Erythroblast (primary cell): ENCODE measurements around the gene TINCR.
"Not testable (repeated sequence)": the region's sequence is repeated elsewhere in the genome, so short reads cannot be mapped to it uniquely, and the experiment has no call there.

Source experiments
- DNase-seq, 2 experiments: peaks; one replicate each; lab custom pipeline; 2025; lab: John Stamatoyannopoulos, UW
- GATA1 ChIP-seq: IDR thresholded peaks from 2 replicates; pipeline ENCODE4 v1.6.1; 2011; ENCODE audit warnings: low read depth, mild to moderate bottlenecking, control low read depth, low read length, moderate library complexity
- POLR2A ChIP-seq: IDR thresholded peaks from 2 replicates; pipeline ENCODE4 v1.6.1; 2011; ENCODE audit warnings: mild to moderate bottlenecking, low read length

Gene TINCR

DNA sequence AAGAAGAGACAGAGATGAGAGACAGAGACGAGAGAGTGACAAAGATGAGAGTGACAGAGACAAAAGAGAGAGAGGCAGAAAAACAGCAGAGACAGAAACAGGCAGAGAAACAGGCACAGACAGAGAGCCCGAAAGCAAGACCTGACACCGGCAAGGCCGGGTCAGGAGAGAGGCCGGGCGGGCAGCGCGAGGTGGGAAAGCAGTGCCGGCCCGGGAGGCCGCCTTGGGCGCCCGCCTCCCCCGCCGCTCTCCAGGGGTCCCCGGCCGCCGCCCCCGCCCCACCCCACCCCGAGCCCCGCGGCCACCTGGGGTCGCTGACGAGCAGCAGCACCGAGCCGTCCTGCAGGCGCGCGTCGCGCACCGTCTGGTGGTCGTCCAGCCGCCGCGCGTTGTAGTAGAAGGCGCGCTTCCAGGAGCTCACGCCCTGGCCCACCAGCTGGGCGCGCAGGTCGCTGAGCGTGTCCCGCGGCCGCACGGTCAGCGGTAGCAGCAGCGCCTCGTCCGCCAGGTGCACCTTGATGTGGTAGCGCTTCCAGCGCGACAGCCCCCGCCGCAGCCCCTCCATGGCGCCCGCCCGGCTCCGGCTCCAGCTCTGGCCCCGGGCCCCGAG, at the start of gene TINCR:
Gene TINCR (minus strand): TSS at position 594 of the 610 bp plus-strand sequence.
- no peak for TF ChIP-seq GATA1
- no peak for TF ChIP-seq POLR2A
- DNase-seq, result no peak

DNA sequence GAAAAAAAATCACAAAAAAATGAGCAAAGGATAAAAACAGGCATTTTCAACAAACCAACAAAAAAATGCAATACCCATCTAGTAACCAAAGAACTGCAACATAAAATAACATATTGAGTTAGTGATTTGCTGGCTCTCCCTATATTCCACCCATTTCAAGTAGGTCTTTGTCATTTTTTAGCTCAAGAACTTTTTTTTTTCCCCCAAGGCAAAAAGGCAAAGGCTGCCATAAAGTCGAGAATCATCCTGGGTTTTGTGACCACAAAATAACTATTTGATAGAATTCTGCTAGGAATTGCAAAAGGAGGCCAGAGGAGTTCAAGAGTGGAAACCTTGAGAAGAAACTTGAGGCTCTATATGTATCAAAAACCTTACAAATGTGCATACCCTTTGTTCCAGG, 49.3 kb upstream of the TINCR start:
- TF ChIP-seq GATA1 (no peak), POLR2A (no peak)
- no peak for DNase-seq

DNA sequence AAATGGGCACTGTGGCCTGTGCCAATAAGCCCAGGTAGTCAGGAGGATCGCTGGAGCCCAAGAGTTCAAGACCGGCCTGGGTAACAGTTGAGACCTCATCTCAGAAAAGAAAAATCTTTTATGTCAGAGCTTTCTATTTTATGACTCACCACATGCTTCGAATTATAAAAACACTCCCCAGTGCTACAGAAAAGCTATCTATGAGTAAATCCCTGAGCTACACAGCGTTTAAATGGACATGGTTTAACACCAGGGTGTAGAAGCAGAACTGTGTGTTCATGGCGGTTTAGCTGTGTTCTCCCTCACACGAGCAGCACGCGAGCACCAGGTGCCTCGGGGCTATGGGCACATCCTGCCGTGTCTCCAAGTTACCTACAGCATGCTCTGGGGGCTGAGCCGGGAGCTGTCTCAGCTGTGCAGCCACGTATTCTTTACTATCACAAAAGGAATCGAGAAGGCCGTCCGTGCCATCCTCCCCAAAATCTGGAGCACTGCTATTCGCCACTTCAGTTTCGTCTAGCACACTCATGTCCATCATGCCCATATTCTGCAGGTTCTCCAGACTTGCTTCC, 48.1 kb upstream of the TINCR start:
- no peak for DNase-seq
- no peak for TF ChIP-seq POLR2A
- TF ChIP-seq GATA1, result no peak

DNA sequence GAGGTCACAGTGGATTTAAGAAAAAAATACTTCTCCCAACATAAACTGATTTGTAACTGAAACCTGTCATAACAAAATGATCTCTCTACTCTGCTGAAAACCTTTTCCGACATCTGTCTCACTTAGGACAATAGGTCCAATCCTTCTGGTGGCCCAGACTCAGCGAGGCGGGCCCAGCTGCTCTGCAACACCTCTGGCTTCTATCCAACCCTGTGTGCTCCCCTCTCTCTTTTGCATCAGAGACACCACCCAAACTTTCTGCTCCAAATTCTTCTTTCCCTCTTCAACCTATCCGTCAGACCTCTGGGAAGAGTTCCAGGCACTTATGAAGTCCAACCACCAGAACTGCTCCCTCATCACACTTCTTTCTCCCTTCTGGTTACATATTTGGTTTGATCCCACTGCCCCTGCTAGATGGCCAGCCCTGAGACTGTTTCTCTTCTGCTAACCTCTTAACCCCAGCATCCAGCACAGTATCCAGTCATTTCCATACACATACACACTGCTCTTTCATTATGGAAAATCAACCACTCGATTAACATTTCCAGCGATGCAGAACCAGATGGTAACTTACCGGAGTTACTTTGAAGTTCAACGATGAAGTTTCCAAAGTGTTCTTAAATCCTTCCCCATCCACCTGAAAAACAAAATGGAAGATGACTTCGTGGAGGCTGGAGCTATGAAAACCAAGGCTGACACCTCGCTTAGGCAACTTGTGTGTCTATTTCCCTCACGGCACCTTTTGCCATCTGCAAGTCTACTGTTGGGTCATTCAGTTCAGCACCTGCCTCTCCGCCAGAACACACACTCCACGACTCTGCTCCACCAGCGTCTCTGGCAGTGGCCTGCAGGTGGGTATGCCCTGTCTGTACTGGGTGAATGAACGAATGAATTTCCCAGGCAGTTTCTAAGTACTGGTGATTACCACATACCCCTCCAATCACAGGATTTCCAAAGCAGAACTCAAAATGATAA, 45.4 kb upstream of the TINCR start:
- no peak for TF ChIP-seq POLR2A
- TF ChIP-seq GATA1, result no peak
- DNase-seq, result no peak

DNA sequence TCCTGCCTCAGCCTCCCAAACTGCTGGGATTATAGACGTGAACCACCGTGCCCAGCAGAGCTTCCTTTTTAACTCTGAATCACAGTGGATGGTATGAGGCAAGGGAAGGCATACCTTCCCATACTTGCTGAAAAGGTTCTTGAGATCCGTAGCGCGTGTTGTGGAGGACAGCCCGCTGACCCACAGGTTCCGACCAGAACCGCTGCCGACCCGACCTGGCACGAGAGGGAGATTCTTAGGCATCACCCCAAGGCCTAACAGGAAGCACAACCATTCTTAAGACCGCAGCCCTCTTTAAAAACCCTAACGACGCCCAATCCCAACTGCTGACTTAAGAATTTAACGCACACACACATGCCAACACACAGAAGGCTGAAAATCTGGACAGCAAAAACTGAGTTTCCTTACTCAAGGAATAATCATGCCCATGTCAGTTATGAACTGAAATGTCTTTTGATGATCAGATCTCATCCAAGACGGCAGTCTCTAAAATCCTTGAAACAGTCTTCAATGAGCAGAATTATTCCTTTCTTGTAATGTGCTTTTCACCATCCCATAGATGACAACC, 42.2 kb upstream of the TINCR start:
- no peak for DNase-seq
- no peak for TF ChIP-seq GATA1
- no peak for TF ChIP-seq POLR2A

DNA sequence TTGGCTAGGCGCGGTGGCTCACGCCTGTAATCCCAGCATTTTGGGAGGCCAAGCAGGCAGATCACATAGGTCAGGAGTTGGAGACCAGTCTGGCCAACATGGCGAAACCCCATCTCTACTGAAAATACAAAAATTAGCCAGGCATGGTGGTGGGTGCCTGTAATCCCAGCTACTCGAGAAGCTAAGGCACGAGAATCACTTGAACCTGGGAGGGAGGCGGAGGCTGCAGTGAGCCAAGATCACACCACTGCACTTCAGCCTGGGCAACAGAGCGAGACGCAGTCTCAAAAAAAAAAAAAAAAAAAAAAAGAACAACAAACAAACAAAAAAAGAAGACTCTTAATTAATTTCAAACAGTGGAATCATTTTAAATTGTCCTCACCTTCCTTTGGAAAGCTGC, 41.0 kb upstream of the TINCR start:
- DNase-seq, result not testable (repeated sequence)

DNA sequence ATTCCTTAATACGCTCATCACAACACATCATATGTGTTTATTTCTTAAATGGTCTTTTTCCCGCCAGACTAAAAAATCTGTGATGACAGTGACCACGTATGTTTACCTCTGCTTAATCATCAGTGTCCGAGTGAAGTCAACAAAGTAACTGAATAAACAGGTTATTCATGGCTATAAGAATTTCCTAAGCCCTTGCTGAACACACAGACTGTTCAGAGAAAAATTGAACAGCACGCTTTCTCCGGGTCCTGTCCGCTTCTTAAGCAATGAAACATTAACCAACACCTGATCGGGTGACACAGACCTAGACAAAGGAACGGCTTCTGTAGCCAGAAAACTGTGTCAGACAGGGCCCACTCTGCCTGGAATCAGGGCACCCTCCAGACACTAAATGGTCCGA, 40.5 kb upstream of the TINCR start:
- TF ChIP-seq POLR2A (no peak), GATA1 (no peak)
- DNase-seq, result no peak

DNA sequence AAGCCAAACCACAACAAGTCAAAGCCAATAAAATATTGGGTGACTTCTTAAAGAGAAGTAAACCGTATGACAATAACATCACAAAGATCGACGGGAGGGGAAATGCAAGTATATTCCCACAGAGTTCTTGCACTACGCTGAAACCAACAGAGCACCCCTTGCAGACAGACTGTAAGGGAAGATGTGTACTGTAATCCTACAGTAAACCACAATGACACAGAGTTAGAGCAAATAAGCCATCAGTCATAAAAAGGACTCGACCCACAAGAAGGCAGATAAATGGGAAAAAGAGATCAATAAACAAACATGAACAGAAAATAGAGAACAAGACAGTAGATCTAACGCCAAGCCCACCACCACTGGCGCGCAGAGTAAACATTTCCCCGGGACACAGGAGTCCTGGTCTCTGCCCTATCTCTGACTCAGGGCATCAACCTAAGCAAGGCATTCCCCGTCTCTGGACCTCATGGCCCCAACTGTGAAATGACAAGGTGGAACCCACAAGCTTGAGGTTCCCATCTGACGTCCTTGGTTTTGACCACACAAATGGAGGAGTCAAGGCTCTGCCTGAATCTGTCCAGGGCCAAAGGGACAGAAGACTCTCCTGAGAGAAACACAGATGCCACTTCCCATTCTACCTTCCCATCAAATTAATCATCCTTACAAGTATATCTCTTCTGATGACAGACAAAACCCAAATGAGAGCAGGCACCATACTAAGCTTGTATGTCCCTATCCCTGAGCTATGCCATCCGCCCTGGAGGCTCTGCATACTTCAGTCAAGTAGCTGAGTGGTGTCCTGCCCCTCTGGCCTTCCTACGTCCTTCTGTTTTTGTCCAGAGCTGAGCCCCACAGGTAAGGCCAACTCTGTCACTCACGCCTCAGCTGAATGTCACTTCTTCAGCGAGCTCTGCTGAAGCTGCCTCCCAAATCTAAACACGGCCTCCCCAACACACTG, 39.8 kb upstream of the TINCR start:
- TF ChIP-seq POLR2A, result no peak
- no peak for TF ChIP-seq GATA1
- DNase-seq, result no peak

DNA sequence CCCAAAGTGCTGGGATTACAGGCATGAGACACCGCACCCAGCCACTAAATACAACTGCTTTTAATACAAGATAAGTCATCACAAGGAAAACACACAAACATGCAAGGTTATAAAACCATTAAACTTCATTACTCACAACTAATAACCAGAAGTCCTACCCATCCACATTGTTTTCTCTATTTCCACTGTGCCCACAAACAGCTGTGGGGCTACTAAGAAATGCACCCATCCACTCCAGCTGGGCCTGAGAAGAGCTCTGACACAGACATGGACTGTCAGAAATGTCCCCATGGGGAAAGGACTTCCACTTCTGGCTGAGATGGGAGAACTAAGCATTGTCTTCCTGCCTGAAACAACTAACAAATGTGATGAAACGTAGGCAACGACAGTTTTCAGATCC, 37.6 kb upstream of the TINCR start:
- DNase-seq, result no peak
- no peak for TF ChIP-seq GATA1
- TF ChIP-seq POLR2A, result no peak

DNA sequence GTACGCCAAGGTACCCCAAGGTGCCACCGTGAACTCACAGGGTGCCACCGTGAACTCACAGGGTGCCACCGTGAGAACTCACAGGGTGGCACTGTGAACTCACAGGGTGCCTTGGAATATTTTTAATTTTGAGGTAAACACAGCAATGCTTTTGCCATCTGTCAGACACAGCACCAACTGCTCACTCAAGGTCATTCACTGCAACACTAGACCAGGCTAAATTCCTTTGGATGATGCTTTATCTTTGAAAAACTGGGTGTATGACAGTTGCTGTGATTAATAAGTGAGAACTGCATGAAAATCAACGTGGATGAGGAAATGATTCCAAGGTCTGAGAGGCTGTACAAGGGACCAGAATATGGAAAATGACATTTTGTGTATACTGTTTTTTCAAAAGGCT, 35.9 kb upstream of the TINCR start:
- TF ChIP-seq GATA1 (no peak), POLR2A (no peak)
- DNase-seq, result no peak

DNA sequence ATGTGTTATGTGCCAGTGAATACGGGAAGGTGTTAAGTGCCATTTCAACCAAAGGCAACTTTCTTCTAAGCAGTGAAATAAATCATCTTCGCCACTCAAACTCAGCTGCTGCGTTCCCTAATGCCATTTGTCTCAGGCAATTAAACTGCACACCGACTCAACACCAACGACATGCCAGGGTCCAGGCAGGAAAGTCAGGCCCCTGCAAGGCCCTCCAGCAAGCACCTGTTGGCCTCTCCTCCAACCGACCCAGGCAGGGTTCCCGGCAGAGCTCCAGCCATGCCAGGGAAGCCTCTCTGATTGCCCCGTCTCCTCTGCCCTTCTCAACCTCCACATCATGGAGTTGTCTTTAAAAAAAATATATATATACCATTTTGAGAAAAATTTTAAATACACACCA, 33.0 kb upstream of the TINCR start:
- TF ChIP-seq GATA1 (no peak), POLR2A (no peak)
- no peak for DNase-seq

DNA sequence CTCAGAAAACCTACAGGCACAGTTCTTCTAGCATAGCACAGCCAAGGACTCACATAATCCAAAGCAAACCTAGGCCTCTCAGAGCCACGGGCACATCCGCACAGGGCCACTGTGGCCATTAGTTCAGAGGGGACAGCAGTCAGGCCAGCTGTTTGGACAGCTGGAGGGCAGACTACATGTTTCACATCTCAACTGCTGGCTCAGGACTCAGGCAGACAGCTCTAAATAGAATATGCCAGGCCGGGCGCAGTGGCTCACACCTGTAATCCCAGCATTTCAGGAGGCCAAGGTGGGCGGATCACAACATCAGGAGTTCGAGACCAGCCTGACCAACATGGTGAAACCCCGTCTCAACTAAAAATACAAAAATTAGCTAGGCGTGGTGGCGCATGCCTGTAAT, 28.0 kb upstream of the TINCR start:
- no peak for TF ChIP-seq GATA1
- TF ChIP-seq POLR2A, result no peak
- DNase-seq, result no peak

DNA sequence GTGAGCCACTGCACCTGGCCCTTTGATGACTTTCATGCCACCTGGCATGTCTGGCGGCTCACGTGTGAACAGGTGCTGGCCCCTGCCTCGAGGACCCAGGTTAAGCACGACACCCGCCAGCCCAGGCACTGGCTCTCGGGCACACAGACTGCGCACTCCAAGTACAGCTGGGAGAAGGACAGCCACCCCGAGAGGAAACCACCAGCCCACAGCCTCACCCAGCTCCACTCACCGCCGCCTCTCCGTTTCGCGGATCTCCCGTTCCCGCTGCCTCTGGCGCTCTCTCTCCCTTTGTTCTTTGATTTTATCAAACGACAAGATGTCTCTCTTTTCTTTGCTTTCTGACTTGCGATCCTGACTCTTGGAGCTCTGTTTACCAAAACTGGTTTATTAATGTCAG, 27.4 kb upstream of the TINCR start:
- no peak for DNase-seq
- TF ChIP-seq POLR2A (no peak), GATA1 (no peak)
